ENCODE measurements around the gene IQSEC1. TPM values are rescaled to one million over a fixed set of nuclear protein-coding genes. Genes with fewer than 3 reads are reported as not detected.

The IQSEC1 gene
- total and polyA plus RNA-seq, 2 donors (not counting 3 experiments of a cell fraction or from before 2014, with no cell fraction given): 5.2 to 18.0 TPM

DNA sequence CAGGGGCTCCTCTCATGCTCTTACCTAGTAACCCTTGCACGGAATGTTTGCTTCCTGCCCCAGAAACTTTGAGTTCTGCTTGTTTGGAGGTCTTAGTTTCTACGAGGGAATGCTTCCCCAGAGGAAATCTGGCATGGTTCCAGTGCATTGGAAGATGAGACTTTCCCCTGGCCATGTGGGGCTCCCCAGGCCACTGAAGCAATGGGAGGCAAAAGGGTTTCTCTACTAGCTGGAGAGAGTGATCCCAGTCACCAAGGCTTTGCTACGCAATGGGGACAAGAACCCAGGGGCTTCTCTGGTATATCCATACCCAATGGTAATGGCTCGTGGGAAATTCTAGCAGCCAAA lies 187.7 kb downstream of the IQSEC1 start:
- no peak for TF ChIP-seq POLR2A (IDR thresholded peaks at IDR 0.05; ENCODE audit: low read depth, low read length)
- TF ChIP-seq MAX (IDR thresholded peaks at IDR 0.05; ENCODE audit: insufficient read depth, insufficient read length): no peak
- no peak for TF ChIP-seq POLR2AphosphoS5 (IDR thresholded peaks at IDR 0.05; ENCODE audit: insufficient read depth, low read depth, low read length)
- no peak for TF ChIP-seq EZH2 (IDR thresholded peaks at IDR 0.05; ENCODE audit: borderline replicate concordance, low read depth, low read length, severe bottlenecking)
- no peak for TF ChIP-seq JUN (IDR thresholded peaks at IDR 0.05; ENCODE audit: borderline replicate concordance, insufficient read depth, insufficient read length, low read depth)
- no peak for TF ChIP-seq MYC (IDR thresholded peaks at IDR 0.05; ENCODE audit: low read depth, low read length)
- no peak for TF ChIP-seq CTCF (IDR thresholded peaks at IDR 0.05; ENCODE audit: extremely low read depth in 1 of 2, insufficient read depth in 1 of 2, low read depth in 1 of 2, low read length in 2 of 2)
- TF ChIP-seq GATA2 (IDR thresholded peaks at IDR 0.05; ENCODE audit: insufficient read depth, insufficient read length, low read depth, low read length): no peak
- no peak for TF ChIP-seq FOS (IDR thresholded peaks at IDR 0.05; ENCODE audit: borderline replicate concordance, insufficient read depth, low read length)
- DNase-seq (ENCODE audit: low read depth, low spot score) (no peak), FAIRE-seq (no peak)
- Histone ChIP-seq H3K36me3 (ENCODE audit: control insufficient read depth in 2 of 2, extremely low read depth in 1 of 2, insufficient read depth in 2 of 2, low read length in 2 of 2) (no peaks in the 10 kb centered on the region), H3K9ac (replicated peaks; ENCODE audit: extremely low read depth, insufficient read depth, low read length) (no peak overlapping the region), H3K4me1 (ENCODE audit: control insufficient read depth, extremely low read depth, insufficient read depth, low read length) (no peaks in the 10 kb centered on the region), H3K9me1 (replicated peaks; ENCODE audit: control insufficient read depth, extremely low read depth, insufficient read depth, low read length) (no peaks in the 10 kb centered on the region), H3K27me3 (ENCODE audit: control insufficient read depth in 2 of 2, insufficient read depth in 2 of 2, low read length in 2 of 2) (peaks cover 9 to 15% of the 10 kb centered on the region in 2 experiments), H4K20me1 (replicated peaks; ENCODE audit: control insufficient read depth, extremely low read depth, insufficient read depth, low read length) (no peaks in the 10 kb centered on the region), H3K4me3 (replicated peaks in 1 of 3; ENCODE audit: insufficient read depth in 1 of 3, low read depth in 1 of 3, low read length in 3 of 3) (no peak overlapping the region), H3K27ac (ENCODE audit: insufficient read depth, low read depth, low read length) (no peak overlapping the region), H3K4me2 (ENCODE audit: insufficient read depth, low read length) (no peak overlapping the region), H2AFZ (ENCODE audit: low read depth, low read length) (no peak overlapping the region), H3K79me2 (ENCODE audit: control insufficient read depth, insufficient read depth, low read length) (no peaks in the 10 kb centered on the region), H3K9me3 (replicated peaks; ENCODE audit: control insufficient read depth, insufficient read depth, low read length) (no peaks in the 10 kb centered on the region)
- intact Hi-C loops (cut with micrococcal nuclease): no loop called here
- BruUV-seq (replicated peaks): no TSS peak
- ChIA-PET POLR2A (no interaction called here), CTCF (interaction anchor here (1.0 to 7.3 kb wide), 4 partner anchors 8 to 99 kb away, joined by 3 to 80 read pairs (median 8); no protein-coding TSS in a partner anchor)
- dilution Hi-C loops (cut with MboI; ENCODE audit: extremely low pct_ligation_motif_present, low sequenced_read_pairs): no loop called here
